Left lung (tissue), 10 donors: ENCODE measurements around the gene ADM5. TPM values are rescaled to one million over a fixed set of nuclear protein-coding genes. Genes with fewer than 3 reads are reported as not detected.
A peak's percentile ranks its signal among the peaks of the same experiment; 100 is the strongest.

Source experiments
- ATAC-seq: fragments of 200-7000 bp; cut with Tn5 transposase; one replicate; pipeline ENCODE4 v1.9.1; 2020; ENCODE audit warnings: moderate library complexity
- DNase-seq, 4 donors: peaks; one replicate each; pipeline ENCODE4 v3.0.0-alpha.2; 2013 to 2020
- H3K27ac ChIP-seq, 2 donors: fragments of 200-600 bp; sonication (generic) in 1 of 2; one replicate each; pipeline versions ENCODE4 v1.5.0 to v1.8.0; 2020 to 2021
- H3K27me3 ChIP-seq, 2 donors: fragments of 200-600 bp; sonication (generic) in 1 of 2; one replicate each; pipeline versions ENCODE4 v1.5.0 to v1.8.0; 2020 to 2021
- H3K36me3 ChIP-seq, 2 donors: fragments of 200-600 bp; sonication (generic) in 1 of 2; one replicate each; pipeline versions ENCODE4 v1.5.0 to v1.8.0; 2020 to 2021
- H3K4me1 ChIP-seq, 2 donors: fragments of 200-600 bp; one replicate each; pipeline ENCODE4 v1.8.0; 2021
- H3K4me3 ChIP-seq, 2 donors: fragments of 200-600 bp; sonication (generic) in 1 of 2; one replicate each; pipeline versions ENCODE4 v1.5.0 to v1.8.0; 2020 to 2021; ENCODE audit warnings: mild to moderate bottlenecking in 1 of 2
- H3K9me3 ChIP-seq, 2 donors: fragments of 200-600 bp; sonication (generic) in 1 of 2; one replicate each; pipeline versions ENCODE4 v1.5.0 to v1.8.0; 2020 to 2021
- CTCF ChIP-seq, 2 donors: fragments of 200-600 bp; sonication (generic) in 1 of 2; IDR thresholded peaks; one replicate each; pipeline versions ENCODE4 v1.5.0 to v1.8.0; 2021; ENCODE audit warnings: antibody characterized with exemption in 2 of 2
- intact Hi-C, 2 donors: fragments of 100-400 bp; cut with DNase I; formaldehyde crosslinking; loops; one replicate each; pipeline versions ENCODE4 v1.11.2 to v1.14.2; 2022
- polyA plus RNA-seq, 6 donors: library from polyadenylated mRNA; unstranded; fragments of 120-200 nt; gene quantifications; one replicate each; pipeline ENCODE4 v1.2.1, GENCODE V29; 2013; ENCODE audit not compliant: insufficient read length in 6 of 6
- total RNA-seq, 2 donors: library from RNA; stranded (reverse); fragmentation: NEBNext Ultra II Directional; extraction: Animal tissue kit (Norgen Biotek cat#: 25700); gene quantifications; one replicate each; pipeline ENCODE4 v1.2.1, GENCODE V29; 2021
- donor health status: DM: no; HTN: yes; CAD: no.
- donor health status: DM: no; HTN: no; CAD: no.

The ADM5 gene
- total and polyA plus RNA-seq, 8 donors = 0.93 to 2.6 (median 1.9) TPM

GRCh38 chr19:49680421-49681351 is 8.7 kb upstream of the ADM5 start:
- peaks cover 0 to 53% of the 10 kb centered on the region in 2 donors for H3K36me3 ChIP-seq
- H3K27ac ChIP-seq = peak overlapping the region; percentile 48 to 65
- H3K4me3 ChIP-seq = peak overlapping the region in 1 of 2 donors; percentile 20
- peaks cover 20 to 43% of the 10 kb centered on the region in 2 donors for H3K4me1 ChIP-seq
- no peaks in the 10 kb centered on the region for H3K27me3 ChIP-seq
- DNase-seq (peak; percentile 89 to 98 (median 95)), ATAC-seq (peak; percentile 36)
- intact Hi-C loops = no loop called here
- TF ChIP-seq CTCF (IDR thresholded peaks at IDR 0.05) = peak; percentile 99 to 100
- H3K9me3 ChIP-seq = no peaks in the 10 kb centered on the region

GRCh38 chr19:49681830-49682229 is 7.6 kb upstream of the ADM5 start:
- TF ChIP-seq CTCF (IDR thresholded peaks at IDR 0.05) = no peak
- intact Hi-C loops = no loop called here
- no peak for ATAC-seq
- no peak for DNase-seq
- Histone ChIP-seq H3K4me1 (peaks cover 15 to 38% of the 10 kb centered on the region in 2 donors), H3K27me3 (no peaks in the 10 kb centered on the region), H3K27ac (no peak overlapping the region), H3K4me3 (no peak overlapping the region), H3K9me3 (no peaks in the 10 kb centered on the region), H3K36me3 (peaks cover 0 to 65% of the 10 kb centered on the region in 2 donors)

- DNase-seq (no peak), ATAC-seq (no peak)
- H3K9me3 ChIP-seq = no peaks in the 10 kb centered on the region
- H3K27ac ChIP-seq = no peak overlapping the region
- TF ChIP-seq CTCF (IDR thresholded peaks at IDR 0.05) = no peak
- H3K36me3 ChIP-seq = peaks cover 0 to 69% of the 10 kb centered on the region in 2 donors
- H3K27me3 ChIP-seq = no peaks in the 10 kb centered on the region
- peaks cover 15 to 40% of the 10 kb centered on the region in 2 donors for H3K4me1 ChIP-seq
- intact Hi-C loops = no loop called here
- H3K4me3 ChIP-seq = no peak overlapping the region
Measured at GRCh38 chr19:49682274-49682673, 7.1 kb upstream of the ADM5 start.

GRCh38 chr19:49683814-49684250 is 5.6 kb upstream of the ADM5 start:
- Histone ChIP-seq H3K27ac (no peak overlapping the region), H3K4me1 (peaks cover 12 to 30% of the 10 kb centered on the region in 2 donors), H3K9me3 (no peaks in the 10 kb centered on the region), H3K27me3 (peaks cover 0 to 1% of the 10 kb centered on the region in 2 donors), H3K36me3 (peaks cover 0 to 81% of the 10 kb centered on the region in 2 donors), H3K4me3 (no peak overlapping the region)
- intact Hi-C loops = no loop called here
- DNase-seq (no peak), ATAC-seq (no peak)
- TF ChIP-seq CTCF (IDR thresholded peaks at IDR 0.05) = no peak

GRCh38 chr19:49684251-49684982 is 5.0 kb upstream of the ADM5 start:
- Histone ChIP-seq H3K4me1 (peaks cover 8 to 30% of the 10 kb centered on the region in 2 donors), H3K9me3 (no peaks in the 10 kb centered on the region), H3K36me3 (peaks cover 0 to 81% of the 10 kb centered on the region in 2 donors), H3K27me3 (peaks cover 0 to 7% of the 10 kb centered on the region in 2 donors), H3K4me3 (no peak overlapping the region), H3K27ac (no peak overlapping the region)
- ATAC-seq (no peak), DNase-seq (peak in 1 of 4 donors; percentile 79)
- intact Hi-C loops = no loop called here
- peak in 1 of 2 donors; percentile 9 for TF ChIP-seq CTCF (IDR thresholded peaks at IDR 0.05)
